Measurements from ENCODE around the gene MISP. TPM values are rescaled to one million over a fixed set of nuclear protein-coding genes. Genes with fewer than 3 reads are reported as not detected.
A peak's percentile ranks its signal among the peaks of the same experiment; 100 is the strongest.

Gene MISP
- total and polyA plus RNA-seq, 2 of the 13 experiments (the other 11 are each of a cell fraction or from before 2014, with no cell fraction given), result 0.67 to 1.3 TPM

DNA sequence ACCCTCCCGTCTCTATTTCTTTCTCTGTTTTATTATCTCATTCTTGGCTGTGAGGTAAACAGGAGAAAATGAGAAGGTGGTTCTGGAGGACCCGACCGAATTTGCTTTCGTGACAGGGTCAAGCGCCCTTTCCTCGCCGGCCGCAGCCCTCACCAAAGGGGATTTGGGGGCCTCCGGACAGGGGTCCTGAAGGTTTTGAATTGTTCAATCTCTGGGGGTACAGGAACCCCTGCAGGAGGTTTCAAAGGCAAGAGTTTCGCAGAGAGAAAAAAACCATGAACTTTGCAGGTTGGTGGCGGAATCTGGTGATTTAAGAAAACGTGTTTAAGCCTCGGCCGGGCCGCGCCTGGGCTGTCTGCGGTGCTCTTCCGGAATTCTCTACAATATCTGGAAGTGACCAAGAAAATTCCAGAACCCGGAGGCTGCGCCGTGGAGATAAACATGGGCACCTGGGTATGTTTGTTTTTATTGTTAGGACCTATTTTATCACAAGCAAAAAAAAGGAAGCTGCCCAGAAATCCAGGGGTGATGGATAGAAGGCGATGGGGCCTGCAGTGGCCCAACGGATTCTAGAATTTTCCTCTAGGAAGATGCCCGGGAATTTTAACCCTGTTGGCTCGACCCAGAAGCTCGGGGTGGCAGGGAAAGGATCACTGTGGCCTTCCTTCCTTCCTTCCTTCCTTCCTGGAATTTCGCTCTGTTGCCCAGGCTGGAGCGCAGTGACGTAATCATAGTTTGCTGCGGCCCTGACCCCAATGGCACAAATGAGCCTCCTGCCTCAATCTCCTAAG, 32.2 kb downstream of the MISP start (continued):
- TF ChIP-seq ZNF775 (CRISPR knock-in tag; IDR thresholded peaks at IDR 0.05; ENCODE audit: borderline replicate concordance) (no peak), RBM39 (IDR thresholded peaks at IDR 0.05; ENCODE audit: low read depth, low read length, poor library complexity, severe bottlenecking) (no peak), RARA (CRISPR knock-in tag; IDR thresholded peaks at IDR 0.05) (0 out of 2 replicates have a peak, but pooled peaks have one; percentile 24), CC2D1A (CRISPR knock-in tag; IDR thresholded peaks at IDR 0.05) (no peak), RFXAP (CRISPR knock-in tag; IDR thresholded peaks at IDR 0.05; ENCODE audit: borderline replicate concordance) (no peak), ZNF329 (CRISPR knock-in tag; IDR thresholded peaks at IDR 0.05; ENCODE audit: low read depth) (no peak), PAWR (CRISPR knock-in tag; IDR thresholded peaks at IDR 0.05; ENCODE audit: borderline replicate concordance) (no peak), FOXM1 (CRISPR knock-in tag; IDR thresholded peaks at IDR 0.05) (no peak), RAD21 (CRISPR knock-in tag; IDR thresholded peaks at IDR 0.05) (no peak), CCAR2 (optimal IDR thresholded peaks at IDR 0.05; ENCODE audit: low read depth, low read length) (no peak), ZNF501 (CRISPR knock-in tag; IDR thresholded peaks at IDR 0.05) (0 out of 2 replicates have a peak, but pooled peaks have one; percentile 29), EEA1 (CRISPR knock-in tag; IDR thresholded peaks at IDR 0.05; ENCODE audit: borderline replicate concordance) (no peak), TGIF2 (CRISPR knock-in tag; IDR thresholded peaks at IDR 0.05) (no peak), PCBP1 (IDR thresholded peaks at IDR 0.05; ENCODE audit: borderline replicate concordance, low read depth, low read length) (no peak), ZZZ3 (CRISPR knock-in tag; IDR thresholded peaks at IDR 0.05; ENCODE audit: borderline replicate concordance) (no peak), DNMT1 (CRISPR knock-in tag; IDR thresholded peaks at IDR 0.05) (no peak), ZNF235 (CRISPR knock-in tag; IDR thresholded peaks at IDR 0.05; ENCODE audit: borderline replicate concordance) (no peak)
- TF ChIP-seq, protein P1, sequence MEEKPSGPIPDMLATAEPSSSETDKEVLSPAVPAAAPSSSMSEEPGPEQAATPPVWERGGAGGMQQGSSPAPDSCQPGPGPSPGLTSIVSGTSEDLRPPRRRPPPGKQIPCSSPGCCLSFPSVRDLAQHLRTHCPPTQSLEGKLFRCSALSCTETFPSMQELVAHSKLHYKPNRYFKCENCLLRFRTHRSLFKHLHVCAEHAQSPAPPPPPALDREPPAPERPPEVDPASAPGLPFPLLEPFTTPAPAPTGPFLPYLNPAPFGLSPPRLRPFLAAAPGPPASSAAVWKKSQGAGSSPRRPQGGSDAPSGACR (CRISPR knock-in tag; IDR thresholded peaks at IDR 0.05), result no peak
- TF ChIP-seq, protein P2, sequence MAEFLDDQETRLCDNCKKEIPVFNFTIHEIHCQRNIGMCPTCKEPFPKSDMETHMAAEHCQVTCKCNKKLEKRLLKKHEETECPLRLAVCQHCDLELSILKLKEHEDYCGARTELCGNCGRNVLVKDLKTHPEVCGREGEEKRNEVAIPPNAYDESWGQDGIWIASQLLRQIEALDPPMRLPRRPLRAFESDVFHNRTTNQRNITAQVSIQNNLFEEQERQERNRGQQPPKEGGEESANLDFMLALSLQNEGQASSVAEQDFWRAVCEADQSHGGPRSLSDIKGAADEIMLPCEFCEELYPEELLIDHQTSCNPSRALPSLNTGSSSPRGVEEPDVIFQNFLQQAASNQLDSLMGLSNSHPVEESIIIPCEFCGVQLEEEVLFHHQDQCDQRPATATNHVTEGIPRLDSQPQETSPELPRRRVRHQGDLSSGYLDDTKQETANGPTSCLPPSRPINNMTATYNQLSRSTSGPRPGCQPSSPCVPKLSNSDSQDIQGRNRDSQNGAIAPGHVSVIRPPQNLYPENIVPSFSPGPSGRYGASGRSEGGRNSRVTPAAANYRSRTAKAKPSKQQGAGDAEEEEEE (CRISPR knock-in tag; IDR thresholded peaks at IDR 0.05; ENCODE audit: borderline replicate concordance), result no peak
- TF ChIP-seq, protein P3, sequence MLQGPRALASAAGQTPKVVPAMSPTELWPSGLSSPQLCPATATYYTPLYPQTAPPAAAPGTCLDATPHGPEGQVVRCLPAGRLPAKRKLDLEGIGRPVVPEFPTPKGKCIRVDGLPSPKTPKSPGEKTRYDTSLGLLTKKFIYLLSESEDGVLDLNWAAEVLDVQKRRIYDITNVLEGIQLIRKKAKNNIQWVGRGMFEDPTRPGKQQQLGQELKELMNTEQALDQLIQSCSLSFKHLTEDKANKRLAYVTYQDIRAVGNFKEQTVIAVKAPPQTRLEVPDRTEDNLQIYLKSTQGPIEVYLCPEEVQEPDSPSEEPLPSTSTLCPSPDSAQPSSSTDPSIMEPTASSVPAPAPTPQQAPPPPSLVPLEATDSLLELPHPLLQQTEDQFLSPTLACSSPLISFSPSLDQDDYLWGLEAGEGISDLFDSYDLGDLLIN (CRISPR knock-in tag; IDR thresholded peaks at IDR 0.05; ENCODE audit: borderline replicate concordance), result no peak
- TF ChIP-seq, protein P4, sequence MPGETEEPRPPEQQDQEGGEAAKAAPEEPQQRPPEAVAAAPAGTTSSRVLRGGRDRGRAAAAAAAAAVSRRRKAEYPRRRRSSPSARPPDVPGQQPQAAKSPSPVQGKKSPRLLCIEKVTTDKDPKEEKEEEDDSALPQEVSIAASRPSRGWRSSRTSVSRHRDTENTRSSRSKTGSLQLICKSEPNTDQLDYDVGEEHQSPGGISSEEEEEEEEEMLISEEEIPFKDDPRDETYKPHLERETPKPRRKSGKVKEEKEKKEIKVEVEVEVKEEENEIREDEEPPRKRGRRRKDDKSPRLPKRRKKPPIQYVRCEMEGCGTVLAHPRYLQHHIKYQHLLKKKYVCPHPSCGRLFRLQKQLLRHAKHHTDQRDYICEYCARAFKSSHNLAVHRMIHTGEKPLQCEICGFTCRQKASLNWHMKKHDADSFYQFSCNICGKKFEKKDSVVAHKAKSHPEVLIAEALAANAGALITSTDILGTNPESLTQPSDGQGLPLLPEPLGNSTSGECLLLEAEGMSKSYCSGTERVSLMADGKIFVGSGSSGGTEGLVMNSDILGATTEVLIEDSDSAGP (CRISPR knock-in tag; IDR thresholded peaks at IDR 0.05; ENCODE audit: borderline replicate concordance), result no peak
- TF ChIP-seq, protein P5, sequence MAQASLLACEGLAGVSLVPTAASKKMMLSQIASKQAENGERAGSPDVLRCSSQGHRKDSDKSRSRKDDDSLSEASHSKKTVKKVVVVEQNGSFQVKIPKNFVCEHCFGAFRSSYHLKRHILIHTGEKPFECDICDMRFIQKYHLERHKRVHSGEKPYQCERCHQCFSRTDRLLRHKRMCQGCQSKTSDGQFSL (CRISPR knock-in tag; IDR thresholded peaks at IDR 0.05), result no peak
- TF ChIP-seq, protein P6, sequence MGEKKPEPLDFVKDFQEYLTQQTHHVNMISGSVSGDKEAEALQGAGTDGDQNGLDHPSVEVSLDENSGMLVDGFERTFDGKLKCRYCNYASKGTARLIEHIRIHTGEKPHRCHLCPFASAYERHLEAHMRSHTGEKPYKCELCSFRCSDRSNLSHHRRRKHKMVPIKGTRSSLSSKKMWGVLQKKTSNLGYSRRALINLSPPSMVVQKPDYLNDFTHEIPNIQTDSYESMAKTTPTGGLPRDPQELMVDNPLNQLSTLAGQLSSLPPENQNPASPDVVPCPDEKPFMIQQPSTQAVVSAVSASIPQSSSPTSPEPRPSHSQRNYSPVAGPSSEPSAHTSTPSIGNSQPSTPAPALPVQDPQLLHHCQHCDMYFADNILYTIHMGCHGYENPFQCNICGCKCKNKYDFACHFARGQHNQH (CRISPR knock-in tag; IDR thresholded peaks at IDR 0.05), result no peak

Data from HepG2 (cell line).